Measurements from ENCODE around the gene AMBRA1.

Gene AMBRA1

GRCh38 chr11:46364791-46365190, 229.0 kb downstream of the AMBRA1 start:
- H3K36me3 ChIP-seq (ENCODE audit: control insufficient read depth, insufficient read depth, low read length) = peaks cover 7% of the 10 kb centered on the region
- H3K4me3 ChIP-seq (replicated peaks; ENCODE audit: low read depth, low read length) = no peak overlapping the region
- TF ChIP-seq CTCF (IDR thresholded peaks at IDR 0.05; ENCODE audit: insufficient read depth, low read length, poor library complexity, severe bottlenecking) = no peak
- no peak for DNase-seq (ENCODE audit: extremely low read depth, insufficient read length)
- no peaks in the 10 kb centered on the region for H3K27me3 ChIP-seq (replicated peaks; ENCODE audit: control insufficient read depth, insufficient read depth, low read length)

GRCh38 chr11:46364056-46364455, 229.8 kb downstream of the AMBRA1 start:
- no peak for TF ChIP-seq CTCF (IDR thresholded peaks at IDR 0.05; ENCODE audit: insufficient read depth, low read length, poor library complexity, severe bottlenecking)
- Histone ChIP-seq H3K4me3 (replicated peaks; ENCODE audit: low read depth, low read length) (no peak overlapping the region), H3K27me3 (replicated peaks; ENCODE audit: control insufficient read depth, insufficient read depth, low read length) (no peaks in the 10 kb centered on the region), H3K36me3 (ENCODE audit: control insufficient read depth, insufficient read depth, low read length) (peaks cover 5% of the 10 kb centered on the region)
- DNase-seq (ENCODE audit: extremely low read depth, insufficient read length) = no peak

- DNase-seq (ENCODE audit: extremely low read depth, insufficient read length) = no peak
- no peaks in the 10 kb centered on the region for H3K27me3 ChIP-seq (replicated peaks; ENCODE audit: control insufficient read depth, insufficient read depth, low read length)
- H3K4me3 ChIP-seq (replicated peaks; ENCODE audit: low read depth, low read length) = no peak overlapping the region
- no peak for TF ChIP-seq CTCF (IDR thresholded peaks at IDR 0.05; ENCODE audit: insufficient read depth, low read length, poor library complexity, severe bottlenecking)
- H3K36me3 ChIP-seq (ENCODE audit: control insufficient read depth, insufficient read depth, low read length) = peaks cover 5% of the 10 kb centered on the region
Observed at GRCh38 chr11:46363455-46364005, 230.3 kb downstream of the AMBRA1 start.

- TF ChIP-seq CTCF (IDR thresholded peaks at IDR 0.05; ENCODE audit: insufficient read depth, low read length, poor library complexity, severe bottlenecking) = no peak
- H3K4me3 ChIP-seq (replicated peaks; ENCODE audit: low read depth, low read length) = no peak overlapping the region
- DNase-seq (ENCODE audit: extremely low read depth, insufficient read length) = no peak
- no peaks in the 10 kb centered on the region for H3K27me3 ChIP-seq (replicated peaks; ENCODE audit: control insufficient read depth, insufficient read depth, low read length)
- peaks cover 5% of the 10 kb centered on the region for H3K36me3 ChIP-seq (ENCODE audit: control insufficient read depth, insufficient read depth, low read length)
Observed at GRCh38 chr11:46363031-46363407, 230.8 kb downstream of the AMBRA1 start.

- Histone ChIP-seq H3K27me3 (replicated peaks; ENCODE audit: control insufficient read depth, insufficient read depth, low read length) (no peaks in the 10 kb centered on the region), H3K36me3 (ENCODE audit: control insufficient read depth, insufficient read depth, low read length) (peaks cover 2% of the 10 kb centered on the region), H3K4me3 (replicated peaks; ENCODE audit: low read depth, low read length) (peak overlapping the region; percentile 29)
- no peak for DNase-seq (ENCODE audit: extremely low read depth, insufficient read length)
- TF ChIP-seq CTCF (IDR thresholded peaks at IDR 0.05; ENCODE audit: insufficient read depth, low read length, poor library complexity, severe bottlenecking) = no peak
Observed at GRCh38 chr11:46362156-46363030, 231.4 kb downstream of the AMBRA1 start.

Measured in GM06990 (cell line).